ENCODE measurements around the gene TNFRSF13B. TPM values are rescaled to one million over a fixed set of nuclear protein-coding genes. Genes with fewer than 3 reads are reported as not detected.
A peak's percentile ranks its signal among the peaks of the same experiment; 100 is the strongest.
"Not testable (repeated sequence)": the region's sequence is repeated elsewhere in the genome, so short reads cannot be mapped to it uniquely, and the experiment has no call there.

TNFRSF13B gene
- total RNA-seq, 1 experiment from 2014 or later: 0.21 TPM

DNA sequence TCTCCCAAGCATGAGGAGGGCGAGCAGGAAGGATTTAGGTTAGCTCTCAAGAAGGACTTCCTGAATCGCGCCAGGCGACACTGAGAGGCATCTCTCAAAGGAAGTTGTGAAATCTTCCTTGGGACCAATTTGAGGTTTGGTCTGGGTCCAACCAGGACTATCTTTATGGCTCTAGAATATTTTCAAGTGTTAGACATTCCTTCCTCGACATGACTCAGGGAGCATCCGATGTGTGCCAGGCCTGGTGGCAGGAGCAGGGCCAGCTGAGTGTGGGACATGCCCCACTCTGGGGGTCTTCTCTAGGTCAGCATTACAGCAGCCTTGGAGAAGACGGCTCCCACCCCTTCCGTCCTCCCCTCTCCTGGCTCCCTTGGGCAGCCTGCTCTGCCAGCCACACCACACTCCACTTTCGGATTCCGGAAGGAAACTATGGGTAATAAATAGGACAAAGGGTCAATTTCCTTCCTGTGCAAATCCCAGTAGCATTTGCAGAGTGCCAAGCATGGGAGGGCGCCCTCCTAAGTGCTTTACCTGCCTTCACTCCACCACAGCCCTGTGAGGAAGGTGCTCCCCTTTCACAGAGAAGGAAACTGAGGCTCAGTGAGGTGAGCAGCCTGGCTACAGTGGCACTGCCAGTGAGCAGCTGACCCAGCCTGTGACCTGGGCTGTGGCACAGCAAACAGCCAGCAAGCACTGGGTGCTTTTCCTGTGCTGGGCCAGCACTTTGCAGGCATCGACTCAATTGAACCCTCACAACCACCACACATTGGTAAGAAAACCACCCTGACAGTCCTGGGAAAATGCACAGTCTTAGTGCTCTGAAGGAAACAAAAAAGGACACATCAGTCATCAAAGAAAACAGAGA is 39.4 kb upstream of the TNFRSF13B start:
- not testable (repeated sequence) for H3K4me3 ChIP-seq (ENCODE audit: insufficient read depth, low read depth, low read length); H3K27me3 ChIP-seq (ENCODE audit: control insufficient read depth, insufficient read depth, low read length); DNase-seq; H3K36me3 ChIP-seq (replicated peaks; ENCODE audit: control insufficient read depth, insufficient read depth, low read length)

DNA sequence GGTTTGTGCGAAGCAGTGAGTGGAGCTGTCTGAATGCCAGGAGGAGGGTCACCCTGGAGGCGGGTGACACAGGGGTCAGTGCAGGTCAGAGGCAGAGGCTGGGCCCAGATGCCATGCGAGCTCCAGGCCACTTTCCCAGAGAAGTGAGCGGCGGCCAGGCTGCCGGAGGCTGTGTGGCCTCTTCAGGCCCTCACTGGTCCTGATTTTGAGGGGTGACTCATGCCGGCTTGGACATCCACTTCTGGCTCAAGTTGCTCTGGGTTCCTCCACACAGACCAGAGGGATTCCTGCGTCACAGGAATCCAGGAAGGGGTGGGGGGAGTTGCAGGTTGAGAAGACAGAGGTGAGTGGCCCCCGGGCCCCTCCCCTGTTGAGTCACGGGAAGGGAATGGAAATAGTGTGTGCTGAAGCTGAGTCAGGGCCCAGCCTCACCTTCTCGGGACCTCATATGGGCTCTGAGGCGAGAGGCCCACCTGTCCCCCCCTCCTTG is 38.7 kb upstream of the TNFRSF13B start:
- H3K36me3 ChIP-seq (replicated peaks; ENCODE audit: control insufficient read depth, insufficient read depth, low read length); H3K4me3 ChIP-seq (ENCODE audit: insufficient read depth, low read depth, low read length); DNase-seq; H3K27me3 ChIP-seq (ENCODE audit: control insufficient read depth, insufficient read depth, low read length): not testable (repeated sequence)

GRCh38 chr17:17009972-17010371 is 38.1 kb upstream of the TNFRSF13B start:
- peak; percentile 27 for DNase-seq
- not testable (repeated sequence) for H3K36me3 ChIP-seq (replicated peaks; ENCODE audit: control insufficient read depth, insufficient read depth, low read length); H3K4me3 ChIP-seq (ENCODE audit: insufficient read depth, low read depth, low read length); H3K27me3 ChIP-seq (ENCODE audit: control insufficient read depth, insufficient read depth, low read length)

DNA sequence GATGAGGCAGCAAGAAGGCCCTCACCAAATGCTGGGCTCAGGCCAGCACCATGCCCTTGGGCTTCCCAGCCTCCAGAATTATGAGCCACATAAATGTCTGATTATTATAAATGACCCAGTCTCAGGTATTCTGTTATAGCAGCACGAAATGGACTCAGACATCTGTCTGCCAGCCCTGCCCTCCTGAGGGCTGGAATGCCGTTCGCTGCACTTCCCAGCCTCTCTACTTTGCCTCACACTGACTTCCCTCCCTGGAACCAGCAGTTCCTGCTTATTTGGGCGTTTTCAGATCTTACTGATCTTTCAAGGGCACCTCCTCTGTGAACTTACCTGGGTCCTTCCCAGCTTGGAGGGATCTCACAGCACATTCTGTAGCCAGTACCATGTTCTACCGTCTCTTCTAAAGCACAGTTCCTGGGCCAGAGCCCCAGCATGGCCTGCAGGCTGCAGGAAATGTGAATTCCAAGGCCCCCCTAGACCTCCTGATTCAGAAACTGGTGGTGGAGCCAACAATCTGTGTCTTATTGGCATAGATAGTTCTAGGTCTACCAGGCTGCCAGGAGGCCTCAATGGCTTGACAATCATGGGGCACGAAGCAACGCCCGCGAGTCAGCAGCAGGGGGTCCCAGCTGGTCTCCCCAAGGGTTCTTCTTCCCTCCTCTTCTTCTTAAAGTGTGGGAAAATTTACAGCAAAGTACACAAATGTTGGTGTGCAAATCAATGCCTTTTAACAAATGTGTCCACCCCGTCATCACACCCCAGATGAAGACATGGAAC is 36.9 kb upstream of the TNFRSF13B start:
- not testable (repeated sequence) for DNase-seq; H3K36me3 ChIP-seq (replicated peaks; ENCODE audit: control insufficient read depth, insufficient read depth, low read length); H3K4me3 ChIP-seq (ENCODE audit: insufficient read depth, low read depth, low read length); H3K27me3 ChIP-seq (ENCODE audit: control insufficient read depth, insufficient read depth, low read length)

DNA sequence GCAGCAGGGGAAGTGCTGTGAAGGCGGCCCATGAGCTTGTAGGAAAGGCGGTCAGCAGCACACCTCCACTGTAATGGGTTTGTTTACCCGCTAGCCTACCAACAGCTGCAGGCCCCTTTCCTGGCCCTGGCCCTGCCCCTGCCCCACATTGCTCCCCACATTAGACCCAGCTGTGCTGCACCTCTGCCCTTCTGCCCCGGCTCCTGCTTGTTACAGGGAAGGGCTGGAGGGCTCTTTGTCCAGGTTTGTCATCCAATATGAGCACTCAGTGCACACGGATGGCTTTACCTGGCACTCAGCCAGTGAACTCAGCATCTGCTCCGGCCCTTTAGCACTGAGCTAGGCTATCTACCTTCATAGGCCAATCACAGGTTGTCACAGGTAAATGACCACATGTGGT is 36.0 kb upstream of the TNFRSF13B start:
- H3K4me3 ChIP-seq (ENCODE audit: insufficient read depth, low read depth, low read length); H3K27me3 ChIP-seq (ENCODE audit: control insufficient read depth, insufficient read depth, low read length); H3K36me3 ChIP-seq (replicated peaks; ENCODE audit: control insufficient read depth, insufficient read depth, low read length); DNase-seq: not testable (repeated sequence)

DNA sequence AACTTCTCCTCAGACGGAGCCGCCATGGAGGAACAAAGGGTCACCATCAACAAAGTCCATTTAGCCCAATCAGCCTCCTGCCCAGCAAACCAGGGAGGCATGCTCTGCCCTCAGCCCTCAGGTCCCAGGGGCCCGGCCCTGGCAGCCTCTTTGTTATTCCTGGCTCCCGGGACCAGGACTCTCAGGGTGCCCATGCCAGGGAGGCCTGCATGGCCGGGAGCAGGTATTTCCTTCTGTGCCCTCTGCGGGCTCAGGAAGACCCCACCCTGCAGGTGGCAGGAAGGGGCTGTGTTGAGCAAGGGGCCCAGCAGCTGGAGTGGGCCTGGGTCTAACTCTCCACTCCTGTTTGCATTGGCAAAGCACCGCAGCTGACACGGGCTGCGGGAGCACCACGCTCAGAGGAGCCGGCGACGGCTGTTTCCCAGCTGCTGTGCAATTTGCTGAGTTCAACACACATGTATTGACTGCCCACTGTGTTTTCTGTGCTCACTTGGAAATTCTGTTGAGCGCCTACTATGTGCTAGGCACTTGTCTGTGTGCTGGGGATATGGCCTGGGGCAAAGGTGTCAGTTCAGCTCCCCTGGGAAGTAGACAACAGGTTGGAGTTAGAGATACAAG is 33.2 kb upstream of the TNFRSF13B start:
- not testable (repeated sequence) for H3K36me3 ChIP-seq (replicated peaks; ENCODE audit: control insufficient read depth, insufficient read depth, low read length); H3K27me3 ChIP-seq (ENCODE audit: control insufficient read depth, insufficient read depth, low read length); H3K4me3 ChIP-seq (ENCODE audit: insufficient read depth, low read depth, low read length); DNase-seq

DNA sequence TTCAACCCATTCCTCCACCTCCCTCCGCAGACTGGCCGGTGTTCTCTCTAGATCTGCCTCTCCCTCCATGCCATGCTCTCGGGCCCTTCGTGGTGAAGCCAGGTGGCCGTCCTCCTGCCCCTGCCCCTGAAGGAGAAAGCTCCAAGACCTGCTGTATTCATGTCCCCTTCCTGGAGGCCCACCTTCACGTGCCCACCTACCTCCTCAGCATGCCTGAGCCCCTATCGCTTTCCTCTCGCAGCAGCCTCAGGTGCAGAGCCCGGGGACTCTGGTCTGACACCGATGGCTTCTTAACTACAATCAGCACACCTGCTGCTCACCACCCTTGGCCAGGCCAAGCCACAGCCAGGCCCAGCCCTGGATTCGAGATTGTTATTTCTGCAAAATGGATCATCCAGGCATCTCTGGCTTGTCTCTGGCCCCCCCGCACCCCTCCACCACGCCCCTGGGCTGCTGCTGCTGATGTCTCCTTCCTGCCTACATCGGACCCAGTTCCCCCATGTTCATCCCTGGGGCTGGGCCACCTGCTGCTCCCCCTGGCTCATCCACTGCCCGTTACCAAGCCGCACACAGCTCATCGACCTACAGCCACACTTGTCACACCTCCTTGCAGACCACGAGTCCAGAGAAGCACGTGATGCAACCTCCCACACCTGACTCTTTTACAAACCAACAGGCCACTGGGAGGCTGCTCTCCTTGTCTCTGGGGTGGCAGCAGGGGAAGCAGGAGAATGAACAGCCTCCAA is 32.5 kb upstream of the TNFRSF13B start:
- Histone ChIP-seq H3K27me3 (ENCODE audit: control insufficient read depth, insufficient read depth, low read length) (no peaks in the 10 kb centered on the region), H3K4me3 (ENCODE audit: insufficient read depth, low read depth, low read length) (no peak overlapping the region), H3K36me3 (replicated peaks; ENCODE audit: control insufficient read depth, insufficient read depth, low read length) (no peaks in the 10 kb centered on the region)
- DNase-seq: peak; percentile 33

- not testable (repeated sequence) for H3K4me3 ChIP-seq (ENCODE audit: insufficient read depth, low read depth, low read length); H3K36me3 ChIP-seq (replicated peaks; ENCODE audit: control insufficient read depth, insufficient read depth, low read length); H3K27me3 ChIP-seq (ENCODE audit: control insufficient read depth, insufficient read depth, low read length)
- DNase-seq: peak; percentile 40
These were observed 31.1 kb upstream of the TNFRSF13B start for GRCh38 chr17:17002731-17003715.

DNA sequence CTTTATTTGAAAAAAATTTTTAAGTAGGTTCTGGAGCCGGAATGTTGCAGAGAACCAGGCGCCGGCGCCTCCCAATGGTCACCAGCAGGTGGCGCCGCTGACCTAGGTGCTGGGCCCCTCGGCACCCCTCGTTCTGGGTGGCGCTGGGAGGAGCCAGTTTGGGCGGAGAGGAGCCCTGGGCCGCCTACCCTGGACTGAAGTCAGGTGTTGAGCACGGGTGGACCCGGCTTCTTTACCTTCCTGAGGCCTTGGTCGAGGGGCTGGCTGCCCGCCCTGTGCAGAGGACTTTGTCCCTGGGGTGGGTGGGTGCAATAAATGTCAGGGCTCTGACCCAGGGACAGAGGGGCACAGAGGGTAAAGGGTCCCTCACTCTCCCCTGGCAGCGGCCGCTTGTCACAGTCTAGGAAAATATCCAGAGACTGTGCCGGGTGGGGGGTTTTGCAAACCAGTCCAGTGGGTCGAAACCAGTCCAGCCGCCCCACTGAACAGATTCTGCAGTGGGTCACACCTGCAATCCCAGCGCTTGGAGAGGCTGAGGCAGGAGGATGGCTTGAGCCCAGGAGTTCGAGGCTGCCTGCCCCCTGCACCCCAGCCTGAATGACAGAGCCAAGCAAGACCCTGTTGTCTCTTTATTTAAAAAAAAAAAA is 30.1 kb upstream of the TNFRSF13B start:
- DNase-seq: peak; percentile 97
- Histone ChIP-seq H3K36me3 (replicated peaks; ENCODE audit: control insufficient read depth, insufficient read depth, low read length) (no peaks in the 10 kb centered on the region), H3K27me3 (ENCODE audit: control insufficient read depth, insufficient read depth, low read length) (no peaks in the 10 kb centered on the region), H3K4me3 (ENCODE audit: insufficient read depth, low read depth, low read length) (no peak overlapping the region)

- Histone ChIP-seq H3K36me3 (replicated peaks; ENCODE audit: control insufficient read depth, insufficient read depth, low read length) (no peaks in the 10 kb centered on the region), H3K27me3 (ENCODE audit: control insufficient read depth, insufficient read depth, low read length) (no peaks in the 10 kb centered on the region), H3K4me3 (ENCODE audit: insufficient read depth, low read depth, low read length) (no peak overlapping the region)
- peak; percentile 50 for DNase-seq
These were observed 29.3 kb upstream of the TNFRSF13B start for GRCh38 chr17:17001076-17001777.

DNA sequence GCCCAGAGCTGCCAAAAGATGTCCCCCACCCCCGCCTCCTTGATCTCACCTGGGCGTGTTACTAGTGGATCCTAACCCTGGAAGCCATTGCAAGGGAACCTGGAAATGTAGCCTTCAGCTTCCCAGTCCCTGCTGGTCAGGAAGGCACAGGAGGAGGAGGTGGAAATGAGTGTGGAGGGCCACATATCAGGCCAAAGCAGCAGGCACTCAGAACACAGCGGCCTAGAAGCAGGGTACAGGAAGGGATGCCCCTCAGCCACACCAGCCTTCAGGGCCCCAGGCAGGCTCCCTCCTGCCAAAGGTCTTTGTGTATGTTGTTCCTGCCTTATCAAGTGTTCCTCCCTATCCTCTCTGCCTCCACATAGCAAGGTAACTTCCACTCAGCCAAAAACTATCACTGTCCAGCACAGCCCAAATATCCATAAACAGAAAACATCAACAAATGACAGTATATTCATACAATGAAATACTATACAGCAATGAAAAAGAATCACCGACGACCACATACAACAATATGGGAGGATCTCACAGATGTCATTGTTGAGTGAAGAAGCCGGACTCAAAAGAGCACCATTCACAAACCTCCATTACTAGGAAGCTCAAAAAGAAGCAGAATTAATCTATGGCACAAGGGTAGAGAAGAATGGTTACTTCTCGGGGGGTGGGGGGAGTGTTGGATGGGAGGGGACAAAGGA is 28.2 kb upstream of the TNFRSF13B start:
- H3K36me3 ChIP-seq (replicated peaks; ENCODE audit: control insufficient read depth, insufficient read depth, low read length): no peaks in the 10 kb centered on the region
- DNase-seq: no peak
- no peak overlapping the region for H3K4me3 ChIP-seq (ENCODE audit: insufficient read depth, low read depth, low read length)
- H3K27me3 ChIP-seq (ENCODE audit: control insufficient read depth, insufficient read depth, low read length): no peaks in the 10 kb centered on the region
